Measurements from ENCODE around the gene MAPK8IP2.
"Not testable (repeated sequence)": the region's sequence is repeated elsewhere in the genome, so short reads cannot be mapped to it uniquely, and the experiment has no call there.

The MAPK8IP2 gene

GRCh38 chr22:50609599-50609998 lies 9.0 kb downstream of the MAPK8IP2 start:
- no peak for DNase-seq (ENCODE audit: low read depth)
- no peak overlapping the region for H3K4me3 ChIP-seq (ENCODE audit: low read depth, low read length)

GRCh38 chr22:50610041-50610451 lies 9.5 kb downstream of the MAPK8IP2 start:
- DNase-seq (ENCODE audit: low read depth), result no peak
- no peak overlapping the region for H3K4me3 ChIP-seq (ENCODE audit: low read depth, low read length)

DNA sequence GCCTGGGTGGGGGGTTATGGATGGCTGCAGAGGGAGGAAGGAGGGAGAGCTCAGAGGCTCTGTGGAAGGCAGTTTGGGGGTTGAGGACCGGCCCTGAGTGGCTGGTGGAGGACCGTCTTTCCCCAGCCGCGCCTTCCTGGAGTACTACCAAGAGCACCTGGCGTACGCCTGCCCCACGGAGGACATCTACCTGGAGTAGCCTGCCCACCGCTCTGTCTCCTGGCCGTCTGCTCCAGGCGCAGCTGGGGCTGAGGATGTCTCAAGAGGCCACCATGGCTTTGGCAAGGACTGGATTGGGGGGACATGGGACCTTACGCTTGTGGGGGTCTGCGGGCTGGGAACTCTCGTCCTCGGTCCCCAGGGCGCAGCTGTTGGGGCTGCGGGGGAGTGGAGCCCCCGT lies 10.0 kb downstream of the MAPK8IP2 start:
- no peak overlapping the region for H3K4me3 ChIP-seq (ENCODE audit: low read depth, low read length)
- no peak for DNase-seq (ENCODE audit: low read depth)

DNA sequence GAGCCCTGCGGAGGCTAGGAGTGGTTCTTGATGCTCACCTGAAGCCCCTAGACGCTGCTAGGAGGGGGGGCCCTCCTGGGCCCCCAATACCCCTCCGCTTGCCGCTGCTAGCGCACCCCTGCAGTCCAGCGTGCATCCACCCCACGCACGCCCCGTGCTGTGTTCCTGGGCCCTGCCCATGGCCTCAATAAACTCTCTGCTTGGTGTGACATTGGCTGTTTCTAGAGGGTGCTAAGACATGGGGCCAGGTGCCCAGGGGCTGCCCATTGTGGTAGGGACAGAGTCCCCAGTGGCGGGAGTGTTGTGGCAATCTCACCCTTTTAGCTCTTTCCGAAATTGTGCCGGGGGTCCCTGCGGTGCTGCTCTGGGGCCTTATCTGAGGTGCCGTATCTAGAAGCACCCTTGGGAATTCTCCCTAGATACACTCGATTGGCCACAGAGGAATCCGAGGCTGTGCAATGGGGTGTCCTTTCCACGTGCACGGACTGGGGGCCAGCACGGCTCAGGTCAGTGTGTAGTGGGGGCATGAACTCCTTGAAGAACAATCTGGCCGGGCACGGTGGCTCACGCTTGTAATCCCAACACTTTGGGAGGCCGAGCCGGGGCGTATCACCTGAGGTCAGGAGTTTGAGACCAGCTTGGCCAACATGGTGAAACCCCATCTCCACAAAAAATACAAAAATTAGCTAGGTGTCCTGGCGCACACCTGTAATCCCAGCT lies 10.9 kb downstream of the MAPK8IP2 start:
- no peak for DNase-seq (ENCODE audit: low read depth)
- H3K4me3 ChIP-seq (ENCODE audit: low read depth, low read length), result no peak overlapping the region

DNA sequence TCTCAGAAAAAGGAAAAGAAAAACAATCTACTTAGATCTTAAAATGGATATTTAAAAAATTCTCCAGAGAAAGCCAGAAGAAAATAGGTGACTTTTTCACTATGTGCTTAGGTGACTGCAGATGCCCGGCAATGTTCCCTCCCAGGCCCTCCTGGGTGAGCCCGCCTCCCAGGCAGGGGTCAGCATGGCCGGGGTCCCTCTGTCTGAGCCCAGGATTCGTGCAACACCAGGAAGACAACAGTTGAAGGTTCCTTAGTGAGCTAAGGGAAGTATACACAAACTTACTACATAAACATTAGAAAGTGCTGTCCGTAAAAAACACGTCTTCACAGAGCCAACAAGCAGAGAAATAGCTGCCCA lies 11.6 kb downstream of the MAPK8IP2 start:
- H3K4me3 ChIP-seq (ENCODE audit: low read depth, low read length), result no peak overlapping the region
- no peak for DNase-seq (ENCODE audit: low read depth)

- H3K4me3 ChIP-seq (ENCODE audit: low read depth, low read length), result no peak overlapping the region
- DNase-seq (ENCODE audit: low read depth), result no peak
Measured at GRCh38 chr22:50612528-50613221, 12.1 kb downstream of the MAPK8IP2 start.

DNA sequence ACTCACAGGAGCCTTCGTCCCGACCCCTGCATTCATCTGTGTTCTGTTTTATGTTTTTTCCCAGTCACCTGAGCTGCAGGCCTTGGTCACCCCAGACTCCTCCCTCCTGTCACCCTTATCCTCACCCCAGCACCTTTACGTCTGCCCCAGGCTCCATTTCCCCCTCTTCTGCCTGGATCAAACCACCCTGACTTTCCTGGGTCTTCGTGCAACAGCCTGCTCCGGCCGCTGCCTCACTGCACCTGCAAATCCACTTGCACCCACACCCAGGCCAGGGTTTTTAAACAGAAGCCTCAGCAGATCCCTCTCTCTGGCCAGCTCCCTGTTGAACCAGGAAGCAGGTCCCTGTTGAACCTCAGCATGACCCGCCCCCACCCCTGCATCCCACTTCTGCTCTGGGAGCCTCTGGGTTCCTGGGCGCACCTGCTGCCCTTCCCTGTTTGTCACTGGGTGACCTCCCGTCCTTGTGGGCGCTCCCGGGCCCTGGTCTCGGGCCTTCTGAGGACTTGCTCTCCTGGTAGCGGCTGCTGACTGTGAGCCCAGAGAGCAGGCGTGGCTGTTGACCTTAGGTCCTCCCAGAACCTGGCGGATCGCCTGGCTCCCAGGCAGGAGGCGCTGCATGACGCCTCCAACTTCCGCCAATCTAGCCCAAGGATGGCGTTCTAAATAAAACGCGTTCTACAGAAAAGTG lies 12.8 kb downstream of the MAPK8IP2 start:
- no peak for DNase-seq (ENCODE audit: low read depth)

GRCh38 chr22:50614296-50614695 lies 13.7 kb downstream of the MAPK8IP2 start:
- DNase-seq (ENCODE audit: low read depth); H3K4me3 ChIP-seq (ENCODE audit: low read depth, low read length): not testable (repeated sequence)

More for the DNA sequence above, 12.8 kb downstream of the MAPK8IP2 start:
- H3K4me3 ChIP-seq (ENCODE audit: low read depth, low read length), result no peak overlapping the region

GRCh38 chr22:50620593-50621355 lies 20.2 kb downstream of the MAPK8IP2 start:
- peak overlapping the region; percentile 29 for H3K4me3 ChIP-seq (ENCODE audit: low read depth, low read length)
- no peak for DNase-seq (ENCODE audit: low read depth)

GRCh38 chr22:50621356-50621880 lies 20.8 kb downstream of the MAPK8IP2 start:
- no peak overlapping the region for H3K4me3 ChIP-seq (ENCODE audit: low read depth, low read length)
- no peak for DNase-seq (ENCODE audit: low read depth)

- no peak for DNase-seq (ENCODE audit: low read depth)
- H3K4me3 ChIP-seq (ENCODE audit: low read depth, low read length), result no peak overlapping the region
Measured at GRCh38 chr22:50621948-50622722, 21.5 kb downstream of the MAPK8IP2 start.

DNA sequence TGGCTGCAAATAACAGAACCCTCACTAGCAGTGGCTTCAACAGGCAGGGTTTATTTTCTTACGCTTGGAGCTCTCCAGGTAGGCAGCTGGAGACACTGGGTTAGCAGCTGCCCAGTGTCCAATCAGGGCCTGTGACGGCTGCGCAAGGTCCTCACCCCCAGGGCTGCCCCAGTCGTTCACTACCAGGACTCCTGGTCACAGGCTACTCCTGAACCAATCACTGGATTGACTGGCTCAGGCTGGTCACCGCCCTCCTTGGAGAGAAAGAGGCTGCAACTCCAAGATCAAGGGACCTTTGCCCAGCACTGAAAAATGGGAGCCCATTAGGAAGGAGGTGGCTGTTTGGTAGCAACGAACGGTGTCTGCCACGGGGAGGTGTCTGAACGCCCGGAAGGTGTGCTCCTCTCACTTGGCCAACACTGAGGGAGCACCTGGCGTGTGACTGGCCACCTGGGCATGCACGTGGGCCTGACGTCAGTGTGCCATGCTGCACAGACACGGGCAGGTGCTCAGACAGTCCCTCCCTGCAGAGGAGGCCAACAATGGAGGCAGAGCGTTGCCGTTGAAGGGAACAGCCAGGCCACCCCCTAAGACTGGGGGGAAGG lies 22.2 kb downstream of the MAPK8IP2 start:
- no peak overlapping the region for H3K4me3 ChIP-seq (ENCODE audit: low read depth, low read length)
- no peak for DNase-seq (ENCODE audit: low read depth)

DNA sequence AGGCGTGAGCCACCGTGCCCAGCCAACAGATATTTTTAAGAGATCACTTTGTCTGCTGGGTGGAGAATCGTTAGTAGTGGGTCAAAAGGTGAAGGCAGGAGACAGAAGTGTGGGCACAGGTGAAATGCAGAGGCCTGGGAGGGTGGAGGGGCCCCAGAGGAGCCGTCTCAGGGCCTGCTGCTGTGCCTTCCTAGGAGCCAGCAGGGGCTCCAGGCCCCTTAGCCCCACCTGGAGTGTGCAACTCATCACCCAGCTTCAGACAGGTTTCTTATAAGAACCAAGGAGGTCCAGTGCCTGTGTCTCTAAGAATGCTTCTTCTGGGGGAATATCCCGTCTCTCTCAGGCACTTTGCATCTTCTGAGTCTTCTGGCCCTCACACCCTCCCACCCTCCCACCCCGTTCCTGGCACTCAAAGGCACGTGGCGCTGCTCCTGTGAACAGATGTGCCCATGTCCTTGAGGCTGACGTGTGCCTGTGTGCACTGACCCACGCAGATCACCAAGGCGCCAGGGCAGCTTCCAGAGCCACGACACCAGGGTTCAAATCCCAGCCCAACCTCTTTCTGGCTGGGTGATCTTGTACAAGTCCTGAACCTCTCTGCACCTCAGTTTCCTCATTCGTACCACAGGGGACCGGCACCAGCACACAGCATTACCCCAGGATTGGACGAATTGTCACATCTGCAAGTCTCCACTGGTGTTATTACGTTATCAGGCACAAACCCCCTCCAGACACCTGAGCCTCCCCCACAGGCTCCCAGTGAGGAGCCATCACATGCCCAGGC lies 23.9 kb downstream of the MAPK8IP2 start:
- DNase-seq (ENCODE audit: low read depth), result no peak
- no peak overlapping the region for H3K4me3 ChIP-seq (ENCODE audit: low read depth, low read length)

DNA sequence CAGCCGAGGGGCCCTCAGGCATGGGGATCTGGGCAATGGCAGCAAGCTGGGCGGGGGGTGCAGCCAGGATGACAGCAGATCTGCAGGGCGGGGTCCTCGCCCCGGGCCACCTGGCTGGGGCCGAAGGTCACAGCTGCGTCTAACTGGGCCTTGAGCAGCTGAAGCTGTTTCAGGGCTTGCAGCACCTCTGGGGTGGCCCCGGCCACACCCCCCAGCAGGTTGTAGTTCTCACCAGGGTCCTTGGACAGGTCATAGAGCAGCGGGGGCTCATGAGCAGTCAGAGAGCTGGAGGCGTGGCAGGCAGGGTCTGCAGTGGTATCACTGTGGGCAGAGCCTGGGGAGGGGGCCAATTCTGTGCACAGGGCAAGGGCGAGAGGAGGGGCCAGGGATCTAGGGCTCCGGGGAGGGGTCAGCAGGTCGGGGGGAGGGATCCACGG lies 24.6 kb downstream of the MAPK8IP2 start:
- DNase-seq (ENCODE audit: low read depth), result no peak
- H3K4me3 ChIP-seq (ENCODE audit: low read depth, low read length), result no peak overlapping the region

DNA sequence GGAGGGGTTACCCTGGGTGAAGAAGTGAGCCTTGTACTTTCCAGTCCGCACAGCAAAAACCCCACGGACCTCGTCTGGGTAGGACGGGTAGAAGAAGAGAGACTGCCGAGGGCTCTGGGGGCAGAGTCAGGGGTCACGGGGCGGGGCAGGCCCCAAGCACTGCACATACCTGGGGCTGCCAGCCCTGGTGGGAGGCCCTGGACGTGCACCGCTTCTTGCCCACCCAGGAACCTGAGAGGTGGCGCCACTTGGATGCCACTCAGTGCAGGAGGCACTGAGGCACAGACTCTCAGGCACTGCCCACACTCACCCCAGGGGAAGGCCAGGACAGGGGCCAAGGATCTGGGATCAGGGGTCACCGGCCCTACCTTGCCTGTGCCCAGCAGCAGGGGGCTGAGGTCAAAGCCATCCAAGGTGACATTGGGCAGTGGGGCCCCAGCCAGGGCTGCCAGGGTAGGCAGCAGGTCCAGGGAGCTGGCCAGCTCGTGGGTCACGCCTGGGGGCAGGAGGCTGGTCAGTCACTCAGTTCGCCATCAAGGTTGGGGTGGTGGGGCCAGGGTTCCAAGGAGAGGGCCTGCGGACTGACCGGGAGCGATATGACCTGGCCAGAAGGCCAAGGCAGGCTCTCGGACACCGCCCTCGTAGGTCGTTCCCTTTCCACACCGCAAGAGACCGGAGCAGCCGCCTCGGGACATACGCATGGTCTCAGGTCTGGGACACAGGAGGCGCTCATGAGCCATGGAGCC lies 25.1 kb downstream of the MAPK8IP2 start:
- H3K4me3 ChIP-seq (ENCODE audit: low read depth, low read length), result no peak overlapping the region
- DNase-seq (ENCODE audit: low read depth), result no peak

DNA sequence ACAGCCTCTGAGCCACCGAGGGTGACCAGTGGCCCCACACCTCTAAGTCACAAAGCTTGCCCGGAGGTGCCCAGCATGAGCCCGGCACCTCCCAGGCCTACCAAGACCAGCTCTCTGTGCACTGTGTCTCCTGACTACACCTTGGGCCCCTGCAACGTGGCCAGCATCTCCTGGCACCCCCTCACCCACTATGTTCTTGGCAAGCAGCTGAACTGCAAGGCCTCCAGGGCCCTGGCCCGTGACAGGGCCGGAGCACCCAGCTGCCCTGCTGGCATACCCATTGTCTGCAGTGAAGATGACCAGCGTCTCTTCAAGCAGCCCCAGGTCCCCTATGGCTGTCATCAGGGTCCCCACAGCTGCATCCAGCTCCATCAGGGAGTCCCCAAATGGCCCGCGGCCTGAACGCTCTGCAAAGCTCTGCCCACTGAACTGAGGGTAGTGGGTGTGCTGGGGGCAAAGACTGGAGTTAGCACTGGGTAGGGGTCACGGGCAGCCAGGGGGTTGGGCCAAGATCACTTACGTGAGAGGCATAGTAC lies 25.8 kb downstream of the MAPK8IP2 start:
- H3K4me3 ChIP-seq (ENCODE audit: low read depth, low read length), result no peak overlapping the region
- DNase-seq (ENCODE audit: low read depth), result no peak

Data from skeletal muscle cell (primary cell).